Cardiac muscle cell (in vitro differentiated cells and primary cell): ENCODE measurements around the gene VMP1. TPM values are rescaled to one million over a fixed set of nuclear protein-coding genes. Genes with fewer than 3 reads are reported as not detected.
A peak's percentile ranks its signal among the peaks of the same experiment; 100 is the strongest.
"Not testable (repeated sequence)": the region's sequence is repeated elsewhere in the genome, so short reads cannot be mapped to it uniquely, and the experiment has no call there.

Experiments
- DNase-seq, 2 donors: peaks; one replicate each; pipeline versions ENCODE4 v3.0.0 to v3.0.0-alpha.2; 2010 to 2017; ENCODE audit warnings: low read depth in 1 of 2, low spot score in 1 of 2
- H3K27ac ChIP-seq: fragments of 200-600 bp; sonication (generic); 2 replicates; pipeline ENCODE4 v1.5.1; 2016
- H3K27me3 ChIP-seq: fragments of 200-600 bp; sonication (generic); 2 replicates; pipeline ENCODE4 v1.6.0; 2016; ENCODE audit warnings: control low read depth
- H3K36me3 ChIP-seq: fragments of 200-600 bp; sonication (generic); 2 replicates; pipeline ENCODE4 v1.5.1; 2016; ENCODE audit warnings: control low read depth
- H3K4me1 ChIP-seq: fragments of 200-600 bp; sonication (generic); 2 replicates; pipeline ENCODE4 v1.8.1; 2017; ENCODE audit warnings: low read depth, mild to moderate bottlenecking, mixed run types
- H3K4me3 ChIP-seq: fragments of 200-600 bp; sonication (generic); 2 replicates; pipeline ENCODE4 v1.5.1; 2016; ENCODE audit warnings: mild to moderate bottlenecking
- H3K9me3 ChIP-seq: fragments of 200-600 bp; sonication (generic); 2 replicates; pipeline ENCODE4 v1.5.1; 2017; ENCODE audit warnings: low read depth, mild to moderate bottlenecking, control low read depth
- polyA plus RNA-seq: library from polyadenylated mRNA; unstranded; fragments of >200 nt; fragmentation: Nextera tagmentation; extraction: Ambion mirVana; gene quantifications from 2 replicates; pipeline ENCODE4 v1.2.1, GENCODE V29; 2016
- total RNA-seq: library from RNA; depleted of rRNA; stranded (reverse); fragments of >200 nt; gene quantifications from 2 replicates; pipeline ENCODE4 v1.2.3, GENCODE V29; 2016
- TF ChIP-seq, protein P1 (sequence below): IDR thresholded peaks from 2 replicates; pipeline ENCODE4 v1.5.1; 2012; ENCODE audit warnings: low read depth, mild to moderate bottlenecking, low read length

Gene VMP1
- total and polyA plus RNA-seq, 2 experiments from 2014 or later, result 65.0 to 91.3 TPM

DNA sequence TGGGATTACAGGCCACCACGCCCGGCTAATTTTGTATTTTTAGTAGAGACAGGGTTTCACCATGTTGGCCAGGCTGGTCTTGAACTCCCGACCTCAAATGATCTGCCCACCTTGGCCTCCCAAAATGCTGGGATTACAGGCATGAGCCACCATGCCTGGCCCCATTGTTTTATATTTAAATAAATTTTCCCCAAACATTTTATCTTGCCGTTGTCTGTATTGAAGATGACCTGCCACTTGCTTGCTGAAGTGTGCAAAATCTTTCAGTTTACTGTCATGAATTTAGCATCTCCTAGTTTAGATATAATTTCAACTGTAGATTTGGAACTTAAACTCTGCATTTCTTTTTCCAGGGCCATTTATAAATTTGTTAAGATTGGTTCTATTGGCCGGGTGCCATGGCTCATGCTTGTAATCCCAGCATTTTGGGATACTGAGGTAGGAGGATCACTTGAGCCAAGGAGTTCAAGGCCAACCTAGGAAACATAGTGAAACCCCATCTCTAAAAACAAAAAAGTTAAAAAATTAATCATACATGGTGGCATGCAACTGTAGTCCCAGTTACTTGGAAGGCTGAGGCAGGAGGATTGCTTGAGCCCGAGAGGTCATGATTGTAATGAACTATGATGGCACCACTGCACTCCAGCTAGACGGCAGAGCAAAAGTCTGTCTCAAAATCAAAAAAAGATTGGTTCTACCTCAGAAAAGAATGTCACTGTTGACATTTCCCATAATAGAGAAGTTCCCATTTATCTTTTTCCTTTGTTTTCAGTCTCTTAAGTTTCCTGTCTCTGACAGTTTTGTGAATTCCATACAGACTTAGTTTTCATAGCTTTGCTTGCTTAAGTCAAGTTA, 84.4 kb downstream of the VMP1 start:
- Histone ChIP-seq H3K36me3 (no peaks in the 10 kb centered on the region), H3K9me3 (no peaks in the 10 kb centered on the region), H3K4me1 (peaks cover 19% of the 10 kb centered on the region), H3K27me3 (no peaks in the 10 kb centered on the region), H3K4me3 (no peak overlapping the region), H3K27ac (no peak overlapping the region)
- peak in 1 of 2 donors; percentile 82 for DNase-seq
- TF ChIP-seq, protein P1, sequence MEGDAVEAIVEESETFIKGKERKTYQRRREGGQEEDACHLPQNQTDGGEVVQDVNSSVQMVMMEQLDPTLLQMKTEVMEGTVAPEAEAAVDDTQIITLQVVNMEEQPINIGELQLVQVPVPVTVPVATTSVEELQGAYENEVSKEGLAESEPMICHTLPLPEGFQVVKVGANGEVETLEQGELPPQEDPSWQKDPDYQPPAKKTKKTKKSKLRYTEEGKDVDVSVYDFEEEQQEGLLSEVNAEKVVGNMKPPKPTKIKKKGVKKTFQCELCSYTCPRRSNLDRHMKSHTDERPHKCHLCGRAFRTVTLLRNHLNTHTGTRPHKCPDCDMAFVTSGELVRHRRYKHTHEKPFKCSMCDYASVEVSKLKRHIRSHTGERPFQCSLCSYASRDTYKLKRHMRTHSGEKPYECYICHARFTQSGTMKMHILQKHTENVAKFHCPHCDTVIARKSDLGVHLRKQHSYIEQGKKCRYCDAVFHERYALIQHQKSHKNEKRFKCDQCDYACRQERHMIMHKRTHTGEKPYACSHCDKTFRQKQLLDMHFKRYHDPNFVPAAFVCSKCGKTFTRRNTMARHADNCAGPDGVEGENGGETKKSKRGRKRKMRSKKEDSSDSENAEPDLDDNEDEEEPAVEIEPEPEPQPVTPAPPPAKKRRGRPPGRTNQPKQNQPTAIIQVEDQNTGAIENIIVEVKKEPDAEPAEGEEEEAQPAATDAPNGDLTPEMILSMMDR, result no peak

DNA sequence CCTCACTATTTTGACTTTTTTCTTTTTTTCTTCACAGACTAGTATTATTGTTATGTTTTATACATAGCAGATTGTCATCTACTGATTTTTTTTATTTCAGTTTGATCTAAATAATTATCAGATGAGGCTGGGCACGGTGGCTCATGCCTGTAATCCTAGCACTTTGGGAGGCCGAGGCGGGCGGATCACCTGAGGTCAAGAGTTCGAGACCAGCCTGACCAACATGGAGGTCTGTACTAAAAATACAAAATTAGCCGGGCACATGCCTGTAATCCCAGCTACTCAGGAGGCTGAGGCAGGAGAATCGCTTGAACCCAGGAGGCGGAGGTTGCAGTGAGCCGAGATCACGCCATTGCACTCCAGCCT, 85.0 kb downstream of the VMP1 start:
- DNase-seq, H3K27me3 ChIP-seq, H3K9me3 ChIP-seq, H3K36me3 ChIP-seq, H3K4me3 ChIP-seq, H3K27ac ChIP-seq: not testable (repeated sequence)
- peaks cover 19% of the 10 kb centered on the region for H3K4me1 ChIP-seq

DNA sequence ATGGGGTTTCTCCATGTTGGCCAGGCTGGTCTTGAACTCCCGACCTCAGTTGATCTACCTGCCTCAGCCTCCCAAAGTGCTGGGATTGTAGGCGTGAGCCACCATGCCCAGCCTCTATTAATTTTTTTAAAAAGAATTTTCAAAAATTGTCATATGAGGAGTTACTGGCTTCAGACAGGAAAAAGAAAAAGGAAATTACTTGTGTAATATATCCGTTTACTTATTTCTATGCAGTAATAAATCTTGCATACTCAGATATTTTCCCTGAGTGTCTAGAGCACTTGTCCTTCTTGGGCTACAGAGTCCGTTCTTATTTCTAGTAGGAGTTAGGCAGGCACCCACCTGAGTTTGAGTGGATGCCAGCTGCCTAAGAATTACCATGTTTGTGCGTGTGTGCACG, 85.8 kb downstream of the VMP1 start:
- Histone ChIP-seq H3K27ac (no peak overlapping the region), H3K4me3 (no peak overlapping the region), H3K27me3 (no peaks in the 10 kb centered on the region), H3K36me3 (no peaks in the 10 kb centered on the region), H3K9me3 (no peaks in the 10 kb centered on the region), H3K4me1 (peaks cover 11% of the 10 kb centered on the region)
- no peak for DNase-seq
- TF ChIP-seq, protein P1, result no peak

DNA sequence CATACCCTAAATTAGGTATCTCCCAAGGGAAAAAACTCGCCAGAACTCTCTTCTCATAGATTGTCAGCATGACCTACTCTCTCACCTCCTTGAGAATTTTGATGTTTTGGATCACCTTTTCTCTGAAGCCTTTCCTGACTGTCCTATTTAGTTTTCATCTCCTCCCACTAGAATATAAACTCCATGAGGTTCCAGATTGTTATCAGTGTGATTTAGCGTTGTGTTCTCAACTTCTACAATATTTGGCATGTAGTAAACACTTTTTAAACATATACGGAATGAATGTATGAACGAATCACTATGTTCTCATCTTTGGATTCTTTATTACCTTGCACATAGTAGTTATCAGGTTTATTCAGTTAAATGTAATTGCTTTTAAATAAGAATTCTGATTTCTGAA, 88.7 kb downstream of the VMP1 start:
- Histone ChIP-seq H3K27me3 (no peaks in the 10 kb centered on the region), H3K4me3 (no peak overlapping the region), H3K36me3 (no peaks in the 10 kb centered on the region), H3K4me1 (peaks cover 11% of the 10 kb centered on the region), H3K27ac (peak overlapping the region; percentile 64), H3K9me3 (no peaks in the 10 kb centered on the region)
- DNase-seq, result no peak
- TF ChIP-seq, protein P1, result no peak

DNA sequence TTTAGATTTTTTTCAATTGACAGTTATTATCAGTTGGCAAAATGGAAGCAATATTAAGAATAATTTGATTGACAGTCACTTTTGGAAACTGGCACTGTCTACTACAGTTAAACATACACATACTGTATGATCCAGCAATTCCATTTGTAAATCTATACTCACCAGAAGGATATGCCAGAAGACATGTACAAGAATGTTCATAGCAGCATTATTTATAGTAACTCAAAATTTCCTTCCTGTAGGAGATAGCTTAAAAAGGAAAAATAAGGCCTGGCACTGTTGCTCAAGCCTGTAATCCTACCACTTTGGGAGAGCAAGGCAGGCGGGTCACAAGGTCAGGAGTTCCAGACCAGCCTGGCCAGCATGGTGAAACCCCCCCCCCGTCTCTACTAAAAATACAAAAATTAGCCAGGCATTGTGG, 89.3 kb downstream of the VMP1 start:
- Histone ChIP-seq H3K27me3 (no peaks in the 10 kb centered on the region), H3K4me3 (no peak overlapping the region), H3K36me3 (no peaks in the 10 kb centered on the region), H3K4me1 (peaks cover 11% of the 10 kb centered on the region), H3K27ac (peak overlapping the region; percentile 64), H3K9me3 (no peaks in the 10 kb centered on the region)
- DNase-seq, result peak in 1 of 2 donors; percentile 48
- TF ChIP-seq, protein P1, result no peak

DNA sequence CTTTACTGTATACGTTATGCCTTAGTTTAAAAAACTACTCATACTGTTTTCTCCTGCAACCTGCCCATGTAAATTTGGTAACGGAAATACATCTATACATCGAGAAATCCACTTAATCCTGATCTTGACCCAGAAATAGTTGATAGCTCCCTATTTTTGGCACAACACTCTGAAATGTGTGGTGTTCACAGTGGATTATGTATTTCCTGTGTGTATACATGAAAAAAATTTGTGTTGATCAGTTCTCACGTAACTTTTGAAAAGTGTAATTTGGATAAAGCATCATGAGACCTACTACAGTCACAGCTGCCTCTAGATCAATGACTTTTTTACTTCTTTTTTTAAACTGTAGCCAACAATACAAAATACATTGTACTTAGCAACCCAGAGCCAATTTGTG, 90.7 kb downstream of the VMP1 start:
- TF ChIP-seq, protein P1, result no peak
- Histone ChIP-seq H3K27me3 (no peaks in the 10 kb centered on the region), H3K4me3 (no peak overlapping the region), H3K36me3 (no peaks in the 10 kb centered on the region), H3K27ac (no peak overlapping the region), H3K4me1 (peaks cover 11% of the 10 kb centered on the region), H3K9me3 (no peaks in the 10 kb centered on the region)
- no peak for DNase-seq
